ENCODE results near the gene MGAM2.

The MGAM2 gene

GRCh38 chr7:142114207-142114606 is 2.7 kb downstream of the MGAM2 start:
- no peak overlapping the region for H3K9ac ChIP-seq
- H3K36me3 ChIP-seq = no peaks in the 10 kb centered on the region
- H3K9me3 ChIP-seq = no peaks in the 10 kb centered on the region
- no peaks in the 10 kb centered on the region for H3K4me1 ChIP-seq
- TF ChIP-seq Cebpa-rat (IDR thresholded peaks at IDR 0.05) = no peak
- H3K4me2 ChIP-seq = no peak overlapping the region
- no peaks in the 10 kb centered on the region for H3K27me3 ChIP-seq
- no peak overlapping the region for H3K4me3 ChIP-seq
- no peak overlapping the region for H3K27ac ChIP-seq
- H4K20me1 ChIP-seq = no peaks in the 10 kb centered on the region

DNA sequence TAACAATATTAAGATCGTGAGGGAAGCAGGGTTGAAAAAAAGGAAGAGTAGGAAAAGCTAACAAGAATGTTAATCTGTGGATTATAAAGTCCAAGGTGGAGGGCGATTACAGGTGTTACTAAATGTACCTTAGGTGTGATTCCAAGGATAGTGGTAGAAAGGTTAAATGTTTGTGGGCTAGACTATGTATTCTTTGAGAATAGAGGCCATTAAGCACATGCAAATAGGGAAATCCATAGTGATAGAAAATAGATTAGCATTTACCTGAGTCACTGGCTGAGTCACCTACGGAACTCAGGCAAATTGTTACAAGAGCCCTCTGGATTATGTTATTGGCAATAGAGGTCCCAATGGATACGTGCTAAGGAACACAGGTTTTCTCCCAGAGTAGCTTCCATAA is 9.0 kb downstream of the MGAM2 start:
- H3K4me1 ChIP-seq = no peaks in the 10 kb centered on the region
- H3K27me3 ChIP-seq = no peaks in the 10 kb centered on the region
- H4K20me1 ChIP-seq = no peaks in the 10 kb centered on the region
- no peak overlapping the region for H3K4me2 ChIP-seq
- no peaks in the 10 kb centered on the region for H3K9me3 ChIP-seq
- no peak overlapping the region for H3K9ac ChIP-seq
- no peak overlapping the region for H3K4me3 ChIP-seq
- no peaks in the 10 kb centered on the region for H3K36me3 ChIP-seq
- H3K27ac ChIP-seq = no peak overlapping the region
- TF ChIP-seq Cebpa-rat (IDR thresholded peaks at IDR 0.05) = no peak

- TF ChIP-seq Cebpa-rat (IDR thresholded peaks at IDR 0.05) = no peak
- Histone ChIP-seq H4K20me1 (no peaks in the 10 kb centered on the region), H3K9ac (no peak overlapping the region), H3K36me3 (no peaks in the 10 kb centered on the region), H3K9me3 (no peaks in the 10 kb centered on the region), H3K4me2 (no peak overlapping the region), H3K4me3 (no peak overlapping the region), H3K27ac (no peak overlapping the region), H3K4me1 (no peaks in the 10 kb centered on the region), H3K27me3 (no peaks in the 10 kb centered on the region)
Observed at GRCh38 chr7:142123184-142123583, 11.7 kb downstream of the MGAM2 start.

GRCh38 chr7:142125256-142125955 is 13.9 kb downstream of the MGAM2 start:
- no peak for TF ChIP-seq Cebpa-rat (IDR thresholded peaks at IDR 0.05)
- no peaks in the 10 kb centered on the region for H3K27me3 ChIP-seq
- no peak overlapping the region for H3K27ac ChIP-seq

GRCh38 chr7:142130267-142130666 is 18.7 kb downstream of the MGAM2 start:
- H4K20me1 ChIP-seq = no peaks in the 10 kb centered on the region
- H3K27ac ChIP-seq = no peak overlapping the region
- no peak overlapping the region for H3K4me3 ChIP-seq
- H3K4me2 ChIP-seq = no peak overlapping the region
- H3K4me1 ChIP-seq = no peaks in the 10 kb centered on the region
- no peak for TF ChIP-seq Cebpa-rat (IDR thresholded peaks at IDR 0.05)
- no peaks in the 10 kb centered on the region for H3K36me3 ChIP-seq
- H3K9ac ChIP-seq = no peak overlapping the region
- no peaks in the 10 kb centered on the region for H3K27me3 ChIP-seq
- H3K9me3 ChIP-seq = no peaks in the 10 kb centered on the region

More at GRCh38 chr7:142125256-142125955, 13.9 kb downstream of the MGAM2 start:
- Histone ChIP-seq H3K4me2 (no peak overlapping the region), H3K4me1 (no peaks in the 10 kb centered on the region), H3K9ac (no peak overlapping the region), H3K9me3 (no peaks in the 10 kb centered on the region), H3K4me3 (no peak overlapping the region), H4K20me1 (no peaks in the 10 kb centered on the region), H3K36me3 (no peaks in the 10 kb centered on the region)

DNA sequence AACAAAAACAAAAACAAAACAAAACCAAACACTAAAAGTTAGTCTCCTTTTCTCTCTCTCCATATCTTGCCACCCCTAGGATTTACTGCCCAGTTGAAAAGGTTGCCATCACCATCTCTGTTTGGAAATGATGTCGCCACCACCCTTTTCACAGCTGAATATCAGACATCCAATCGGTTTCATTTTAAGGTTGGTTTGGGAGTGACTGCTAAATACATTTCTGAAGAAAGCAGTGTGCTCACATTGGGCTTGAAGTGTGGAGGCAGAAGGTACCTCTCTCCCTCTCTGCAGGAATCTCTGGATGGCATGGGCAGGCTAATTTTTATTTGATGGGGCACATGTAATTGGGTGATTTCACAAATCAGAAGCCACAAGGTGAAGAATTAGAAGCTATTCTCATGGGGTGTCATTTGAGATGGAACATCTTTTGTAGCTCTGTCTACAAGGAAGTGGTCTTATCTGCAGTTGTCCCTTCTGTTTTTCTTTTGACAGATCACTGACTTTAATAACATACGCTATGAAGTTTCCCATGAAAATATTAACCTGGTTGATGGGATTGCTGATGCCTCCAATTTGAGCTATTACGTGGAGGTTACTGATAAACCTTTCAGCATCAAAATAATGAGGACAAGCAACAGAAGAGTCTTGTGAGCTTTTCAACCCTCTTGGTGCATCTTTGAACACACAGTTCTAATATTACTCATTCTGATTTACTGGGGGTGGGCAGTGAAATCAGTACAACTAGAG is 20.1 kb downstream of the MGAM2 start:
- Histone ChIP-seq H3K27me3 (no peaks in the 10 kb centered on the region), H3K4me1 (no peaks in the 10 kb centered on the region), H3K9ac (no peak overlapping the region), H3K4me3 (no peak overlapping the region), H3K4me2 (no peak overlapping the region), H4K20me1 (no peaks in the 10 kb centered on the region), H3K36me3 (no peaks in the 10 kb centered on the region), H3K9me3 (no peaks in the 10 kb centered on the region), H3K27ac (no peak overlapping the region)
- no peak for TF ChIP-seq Cebpa-rat (IDR thresholded peaks at IDR 0.05)

DNA sequence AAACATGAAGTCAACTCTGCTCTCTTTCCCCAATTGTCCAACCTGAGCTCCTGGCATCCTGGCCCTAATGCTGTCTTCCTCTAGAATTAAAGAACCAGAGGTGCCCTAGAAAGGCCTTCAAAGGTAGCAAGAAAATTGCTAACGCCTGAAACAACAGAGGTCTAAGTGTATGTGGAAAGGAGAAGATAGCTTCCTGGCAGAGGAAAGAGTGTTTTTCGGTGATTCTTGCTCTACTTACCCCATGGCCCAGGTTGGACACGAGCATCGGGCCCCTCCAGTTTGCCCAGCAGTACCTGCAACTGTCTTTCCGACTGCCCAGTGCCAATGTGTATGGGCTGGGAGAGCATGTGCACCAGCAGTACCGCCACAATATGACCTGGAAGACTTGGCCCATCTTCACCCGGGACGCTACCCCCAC is 22.2 kb downstream of the MGAM2 start:
- Histone ChIP-seq H3K4me3 (no peak overlapping the region), H3K36me3 (no peaks in the 10 kb centered on the region), H3K9me3 (no peaks in the 10 kb centered on the region), H3K27me3 (no peaks in the 10 kb centered on the region), H4K20me1 (no peaks in the 10 kb centered on the region), H3K27ac (no peak overlapping the region), H3K4me2 (no peak overlapping the region), H3K4me1 (no peaks in the 10 kb centered on the region), H3K9ac (no peak overlapping the region)
- TF ChIP-seq Cebpa-rat (IDR thresholded peaks at IDR 0.05) = no peak

GRCh38 chr7:142134909-142135308 is 23.4 kb downstream of the MGAM2 start:
- Histone ChIP-seq H3K27me3 (no peaks in the 10 kb centered on the region), H3K36me3 (no peaks in the 10 kb centered on the region), H4K20me1 (no peaks in the 10 kb centered on the region), H3K27ac (no peak overlapping the region), H3K9ac (no peak overlapping the region), H3K4me1 (no peaks in the 10 kb centered on the region), H3K4me3 (no peak overlapping the region), H3K4me2 (no peak overlapping the region), H3K9me3 (no peaks in the 10 kb centered on the region)
- TF ChIP-seq Cebpa-rat (IDR thresholded peaks at IDR 0.05) = no peak

DNA sequence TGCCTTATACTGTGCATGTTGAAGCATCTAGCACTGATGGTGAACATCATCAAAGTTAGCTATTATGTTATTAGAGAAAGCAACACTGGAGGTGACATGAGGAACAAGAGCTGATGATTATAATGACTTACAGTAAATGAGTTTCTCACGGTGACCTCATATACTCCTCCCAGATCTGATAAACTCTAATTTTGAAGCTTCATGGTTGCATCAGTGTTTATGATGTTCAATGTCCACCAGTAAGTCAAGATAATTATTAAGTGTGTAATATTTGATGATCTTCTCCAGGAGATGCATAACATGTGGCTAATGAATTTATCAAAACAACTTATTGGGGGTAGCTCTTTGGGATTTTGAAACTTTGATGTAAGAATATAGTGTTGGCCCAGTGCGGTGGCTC is 27.5 kb downstream of the MGAM2 start:
- no peaks in the 10 kb centered on the region for H3K9me3 ChIP-seq

GRCh38 chr7:142139597-142140400 is 28.3 kb downstream of the MGAM2 start:
- Histone ChIP-seq H3K4me2 (no peak overlapping the region), H3K9me3 (no peaks in the 10 kb centered on the region), H3K27ac (no peak overlapping the region), H3K9ac (no peak overlapping the region), H4K20me1 (no peaks in the 10 kb centered on the region), H3K4me1 (no peaks in the 10 kb centered on the region), H3K4me3 (no peak overlapping the region), H3K27me3 (no peaks in the 10 kb centered on the region), H3K36me3 (no peaks in the 10 kb centered on the region)
- no peak for TF ChIP-seq Cebpa-rat (IDR thresholded peaks at IDR 0.05)

More for the DNA sequence above, 27.5 kb downstream of the MGAM2 start:
- no peaks in the 10 kb centered on the region for H3K4me1 ChIP-seq
- H3K4me3 ChIP-seq = no peak overlapping the region
- H3K27me3 ChIP-seq = no peaks in the 10 kb centered on the region
- H3K9ac ChIP-seq = no peak overlapping the region
- no peak for TF ChIP-seq Cebpa-rat (IDR thresholded peaks at IDR 0.05)
- no peaks in the 10 kb centered on the region for H4K20me1 ChIP-seq
- H3K27ac ChIP-seq = no peak overlapping the region
- H3K36me3 ChIP-seq = no peaks in the 10 kb centered on the region
- H3K4me2 ChIP-seq = no peak overlapping the region
